HG03175 (cell line): ENCODE results near the gene HLA-DMB.
A peak's percentile ranks its signal among the peaks of the same experiment; 100 is the strongest.

ENCODE experiments used
- ATAC-seq: cut with Tn5 transposase; IDR thresholded peaks from one replicate; pipeline ENCODE4 v1.9.1; 2021; ENCODE audit warnings: mild to moderate bottlenecking, moderate library complexity; ENCODE audit not compliant: unreplicated experiment

HLA-DMB gene

DNA sequence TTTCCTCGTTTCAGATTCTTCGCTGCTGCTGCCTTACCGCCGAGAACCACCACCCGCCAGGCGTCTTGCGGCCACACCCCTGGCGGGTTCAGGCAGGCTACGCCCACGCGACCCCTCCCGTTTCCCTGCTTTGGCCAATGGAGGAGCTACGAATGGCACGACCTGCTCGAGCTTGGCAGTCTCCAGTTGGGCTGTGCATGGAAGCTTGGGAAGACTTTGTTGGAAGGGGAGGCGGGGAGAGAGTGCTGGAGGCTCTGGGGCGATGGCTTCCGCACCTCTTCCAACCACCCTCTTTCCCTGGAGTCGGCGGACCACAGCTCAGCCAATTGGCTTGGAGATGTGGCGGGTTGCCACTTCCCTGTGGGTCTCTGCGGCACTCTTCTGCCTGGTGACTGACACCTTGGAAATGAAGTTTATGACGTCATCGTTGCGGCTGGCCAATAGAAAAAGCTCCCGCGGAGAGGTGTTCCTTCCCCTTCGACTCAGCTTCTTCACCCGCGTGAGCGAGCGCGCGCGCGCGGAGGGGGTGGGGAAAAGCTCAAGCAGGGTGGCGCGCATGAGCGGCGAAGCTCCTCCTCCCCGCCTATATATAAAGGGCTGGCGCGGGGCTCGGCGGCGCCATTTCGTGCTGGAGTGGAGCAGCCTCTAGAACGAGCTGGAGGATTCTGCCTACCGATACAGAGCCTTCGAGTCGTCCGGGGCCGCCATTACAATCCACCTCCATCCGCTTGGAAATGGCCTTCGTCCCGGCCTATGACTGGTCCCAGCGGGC, 30.9 kb upstream of the HLA-DMB start:
- ATAC-seq, result peak; percentile 40

GRCh38 chr6:32971242-32971580, 30.4 kb upstream of the HLA-DMB start:
- ATAC-seq, result no peak

GRCh38 chr6:32970413-32971241, 29.8 kb upstream of the HLA-DMB start:
- no peak for ATAC-seq

DNA sequence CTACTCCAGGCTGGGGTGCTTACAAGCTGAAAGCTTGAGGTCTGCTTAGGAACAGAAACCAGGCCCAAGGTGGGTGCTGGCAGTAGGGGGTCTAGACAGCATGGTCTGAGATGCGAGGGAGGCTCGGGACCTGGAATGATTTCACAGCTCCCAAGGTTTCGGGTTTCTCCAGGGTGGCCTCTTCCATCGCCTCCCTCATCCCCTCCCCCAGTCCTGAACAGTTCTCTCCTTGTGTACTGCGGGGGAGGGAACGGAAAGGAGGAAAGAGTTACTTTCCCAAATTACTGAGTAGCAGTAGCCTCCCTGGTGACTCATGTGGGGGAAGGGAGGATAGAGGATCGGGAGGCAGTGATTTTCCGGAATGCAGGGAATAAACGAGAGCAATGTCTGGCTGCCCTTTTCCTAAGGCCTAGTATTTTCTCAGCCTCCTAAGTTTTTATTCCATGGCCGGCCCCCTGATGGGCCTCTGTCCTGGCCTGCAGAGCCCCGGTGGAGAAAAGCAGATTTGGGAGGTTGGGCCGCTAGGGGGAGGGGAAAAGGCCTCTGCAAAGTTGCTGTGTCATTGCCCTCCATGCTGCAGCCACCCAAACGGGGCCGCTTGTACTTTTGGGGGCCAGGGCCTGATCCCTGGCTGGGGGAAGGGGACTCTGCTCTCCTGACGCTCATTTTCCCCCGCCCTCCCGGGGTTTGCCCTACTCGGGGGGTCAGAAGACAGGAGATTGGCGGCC, 29.0 kb upstream of the HLA-DMB start:
- ATAC-seq, result no peak

DNA sequence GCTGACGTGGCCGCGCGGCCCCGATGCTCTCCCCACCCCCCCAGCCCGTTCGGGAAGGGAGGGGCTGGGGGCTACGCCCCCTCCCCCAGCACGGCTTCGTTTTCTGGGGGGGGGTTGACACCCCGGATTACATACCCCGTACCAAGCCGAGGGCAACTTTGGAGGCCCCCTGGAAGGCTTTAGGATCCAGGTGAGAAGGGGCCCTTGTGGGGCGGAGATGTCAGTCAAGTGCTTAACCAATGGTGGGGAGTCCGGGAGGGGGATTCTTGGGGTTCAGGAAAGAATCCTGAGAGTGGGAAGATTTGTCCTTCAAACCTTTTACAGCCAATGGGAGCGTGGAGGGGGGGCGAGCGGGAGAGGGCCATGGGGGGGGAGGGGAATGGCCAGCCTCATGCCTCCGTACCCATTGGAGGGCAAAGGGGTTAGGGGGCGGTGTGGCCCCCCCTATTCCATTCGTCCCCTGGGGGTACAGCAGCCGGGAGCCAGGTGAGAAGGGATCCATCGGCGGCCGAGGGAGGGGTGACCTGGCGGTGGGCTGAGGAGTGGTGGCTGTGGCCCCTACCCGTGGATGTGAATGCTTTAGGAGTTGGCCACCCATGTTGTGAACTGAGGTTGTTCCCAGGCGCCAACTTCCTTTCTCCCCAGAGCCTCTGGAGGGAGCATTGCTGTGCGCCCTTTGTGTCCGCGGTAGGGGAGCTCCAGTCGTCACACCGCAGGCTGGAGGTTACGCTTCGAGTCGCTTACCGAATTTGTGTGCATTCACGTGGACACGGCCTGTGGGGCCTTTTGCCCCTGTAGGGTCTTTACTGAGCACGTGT, 28.2 kb upstream of the HLA-DMB start:
- ATAC-seq, result no peak

DNA sequence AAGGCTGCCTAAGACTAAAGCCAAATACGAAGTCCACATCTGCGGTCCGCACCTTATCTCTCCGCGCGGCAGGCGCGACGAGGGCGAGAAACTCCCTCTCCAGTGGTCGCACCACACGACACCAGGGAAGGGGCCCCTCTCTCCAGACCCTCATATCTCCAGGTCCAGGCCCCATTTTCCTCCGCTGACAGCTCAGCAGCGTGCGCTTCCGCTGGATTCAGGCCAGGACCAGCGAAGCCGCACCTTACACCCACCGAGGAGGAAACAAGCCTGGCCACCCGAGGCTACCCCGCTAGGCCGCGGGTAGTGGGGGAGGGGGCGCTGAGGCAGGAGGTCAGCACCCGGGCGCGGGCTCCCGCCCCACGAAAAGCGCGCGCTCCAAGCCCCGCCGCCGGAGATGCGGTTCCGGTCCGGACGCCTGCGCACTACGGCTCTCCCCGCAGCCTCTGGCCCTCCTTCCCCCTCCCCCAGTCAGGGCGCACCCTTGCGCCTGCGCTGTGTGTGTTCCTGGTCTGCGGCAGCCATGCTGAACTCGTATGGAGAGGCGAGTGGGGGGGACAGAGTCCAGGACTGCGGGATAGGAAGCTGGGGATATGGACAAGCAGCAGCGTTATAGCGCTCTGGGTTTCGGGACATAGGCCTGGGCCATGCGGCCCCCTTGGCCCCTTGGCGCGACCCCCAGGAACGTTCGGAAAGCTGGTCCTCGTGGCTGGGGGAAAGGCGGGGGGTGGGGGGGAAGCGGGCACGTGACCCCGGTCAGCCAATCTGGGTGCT, 27.5 kb upstream of the HLA-DMB start, which contains the start of gene BRD2:
TSS of gene BRD2 (plus strand) at position 502 of the 774 bp plus-strand sequence. CDS start 4,305 bp downstream, outside the sequence.
- peak; percentile 36 for ATAC-seq

DNA sequence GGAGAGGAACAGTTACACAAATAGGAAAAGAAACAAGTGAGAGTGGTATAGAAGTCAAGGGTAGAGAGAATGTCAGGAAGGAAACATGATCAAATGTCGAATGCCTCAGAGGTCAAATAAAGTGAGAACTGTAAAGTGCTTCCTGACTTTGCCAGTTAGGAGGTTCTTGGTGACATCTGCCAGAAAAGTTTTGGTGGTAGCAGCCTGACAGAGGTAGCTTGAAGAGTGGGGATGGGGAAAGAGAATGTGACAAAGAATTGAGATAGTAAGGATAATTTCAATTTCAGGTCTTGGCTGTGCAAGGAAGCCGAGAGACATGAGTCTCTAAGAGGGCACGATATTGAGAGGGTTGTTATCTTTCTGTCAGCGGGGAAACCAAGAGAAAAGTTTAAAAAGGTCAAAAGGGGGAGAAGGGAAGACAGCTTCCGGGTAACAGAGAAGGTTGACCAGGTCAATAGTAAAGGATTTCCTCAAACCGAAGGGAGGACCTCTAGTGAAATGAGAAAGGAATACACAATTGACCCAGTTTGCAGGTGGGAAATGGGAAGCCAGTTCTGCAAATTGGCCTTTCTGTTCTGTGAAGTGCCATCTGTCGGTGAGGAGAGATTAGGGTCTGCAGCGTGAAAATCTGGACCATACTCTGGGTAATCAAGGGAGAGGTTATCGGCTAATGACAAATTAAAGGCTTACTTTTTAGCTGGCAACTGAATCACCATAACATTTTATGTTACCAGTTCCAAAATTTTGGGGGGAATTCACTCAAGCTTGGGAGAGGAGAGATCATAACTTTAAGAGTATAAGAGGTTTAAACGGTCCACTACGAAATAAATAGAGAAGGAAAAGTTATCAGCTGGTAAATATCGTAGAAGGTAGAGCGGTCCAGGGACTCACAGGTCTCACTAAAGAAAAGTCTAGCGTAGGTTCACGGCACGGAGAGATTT, 26.6 kb upstream of the HLA-DMB start:
- ATAC-seq, result no peak

DNA sequence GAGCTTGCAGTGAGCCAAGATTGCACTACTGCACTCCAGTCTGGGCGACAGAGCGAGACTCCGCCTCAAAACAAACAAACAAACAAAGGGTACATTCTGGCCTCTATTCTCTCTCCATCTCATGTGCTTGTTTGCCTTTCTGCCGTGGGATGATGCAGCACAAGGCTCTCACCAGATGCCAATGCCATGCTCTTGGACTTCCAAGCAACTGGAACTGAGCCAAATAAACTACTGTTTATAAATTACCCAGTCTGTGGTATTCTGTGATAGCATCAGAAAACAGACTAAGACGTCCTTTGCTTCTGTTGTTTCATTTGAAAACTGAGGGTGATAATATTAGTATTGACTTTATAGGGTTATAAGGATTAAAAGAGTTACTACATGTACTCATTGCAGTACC, 23.9 kb upstream of the HLA-DMB start:
- no peak for ATAC-seq

- no peak for ATAC-seq
Measured at GRCh38 chr6:32963866-32964265, 23.0 kb upstream of the HLA-DMB start.

GRCh38 chr6:32962213-32962826, 21.5 kb upstream of the HLA-DMB start:
- ATAC-seq, result no peak

DNA sequence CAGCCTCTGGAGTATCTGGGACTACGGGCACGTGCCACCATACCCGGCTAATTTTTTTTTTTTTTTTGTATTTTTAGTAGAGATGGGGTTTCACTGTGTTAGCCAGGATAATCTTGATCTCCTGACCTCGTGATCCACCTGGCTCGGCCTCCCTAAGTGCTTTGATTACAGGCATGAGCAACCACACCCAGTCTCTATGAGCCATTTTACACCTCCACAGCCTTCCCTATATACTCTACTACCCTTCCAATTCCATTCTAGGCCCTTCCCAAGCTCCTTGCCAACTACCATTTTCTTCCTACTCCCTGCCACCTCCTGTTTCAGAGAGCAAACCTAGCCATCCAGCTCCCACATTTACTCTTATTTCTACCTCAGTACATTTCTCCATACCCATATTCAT, 19.7 kb upstream of the HLA-DMB start:
- ATAC-seq, result no peak

DNA sequence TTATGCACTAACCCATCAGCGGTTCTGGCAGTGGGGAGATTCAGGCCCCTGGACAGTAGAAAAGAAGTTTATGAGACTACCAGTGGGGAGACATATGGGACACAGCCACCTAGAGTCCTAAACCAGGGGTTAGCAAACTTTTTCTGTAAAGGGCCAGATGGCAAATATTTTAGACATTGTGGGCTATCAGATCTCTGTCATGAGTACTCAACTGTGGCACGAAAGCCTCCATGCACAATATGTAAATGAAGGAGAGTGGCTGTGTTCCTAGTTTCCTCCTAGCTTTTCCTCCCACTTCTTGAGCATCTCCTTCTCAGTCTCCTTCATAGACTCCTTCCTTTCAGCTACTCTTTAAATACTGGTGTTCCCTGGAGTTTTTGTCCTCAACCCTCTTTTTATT, 15.3 kb upstream of the HLA-DMB start:
- ATAC-seq, result no peak

DNA sequence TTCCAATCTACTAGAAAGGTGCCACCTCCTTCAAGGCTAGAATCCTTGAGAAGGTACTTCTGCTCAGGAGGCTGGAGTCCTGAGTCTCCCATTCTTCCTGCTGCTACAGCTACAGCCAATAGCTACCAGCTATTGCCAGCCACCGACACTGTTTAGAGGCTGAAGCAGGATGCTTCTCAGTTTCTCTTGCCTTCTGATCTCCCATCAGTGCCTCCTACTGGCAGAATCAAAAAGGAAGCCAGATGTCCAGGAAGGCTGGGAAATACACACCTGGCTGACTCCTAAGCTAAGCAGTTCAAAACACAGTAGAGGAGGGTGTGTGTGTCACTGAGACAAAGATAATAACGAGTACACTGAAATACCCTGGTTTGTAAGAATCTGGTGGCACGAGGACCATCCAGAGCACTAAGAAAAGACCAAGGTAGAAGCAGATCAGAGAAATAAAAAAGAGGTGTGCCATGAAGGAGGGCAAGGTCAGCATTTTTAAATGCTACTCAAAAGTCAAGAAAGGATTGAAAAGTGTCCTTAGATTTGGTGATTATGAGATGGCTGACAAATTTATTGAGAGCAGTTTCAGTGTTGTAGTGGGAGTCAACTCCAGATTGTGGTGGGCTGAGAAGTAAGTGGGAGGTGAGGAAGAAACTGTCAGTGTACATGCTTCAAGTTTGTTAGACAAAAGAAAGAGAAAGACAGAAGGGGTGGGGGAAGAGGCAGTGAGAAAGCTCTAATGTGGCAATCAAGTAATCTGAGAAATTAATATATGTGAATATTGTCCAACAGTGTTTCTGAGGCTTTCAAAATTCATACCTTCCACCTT, 14.4 kb upstream of the HLA-DMB start:
- ATAC-seq, result no peak

DNA sequence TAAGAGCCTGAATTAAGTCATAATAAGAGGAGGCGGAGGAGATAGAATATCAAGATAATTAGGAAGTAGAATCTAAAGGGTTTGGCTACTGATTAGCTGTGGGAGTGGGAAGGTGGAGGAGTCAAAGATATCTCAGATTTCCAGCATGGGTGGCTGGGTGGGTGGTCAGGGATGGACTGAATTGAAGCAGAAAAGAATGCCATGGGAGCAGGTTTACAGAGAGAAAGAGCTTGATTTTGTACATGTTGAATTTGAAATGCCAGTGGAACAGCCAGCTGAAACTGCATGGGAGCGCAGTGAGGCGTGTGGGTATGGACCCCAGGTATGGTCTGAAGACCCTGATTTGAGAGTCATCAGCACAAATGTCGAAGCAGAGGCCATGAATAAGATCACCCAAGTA, 13.4 kb upstream of the HLA-DMB start:
- ATAC-seq, result no peak

DNA sequence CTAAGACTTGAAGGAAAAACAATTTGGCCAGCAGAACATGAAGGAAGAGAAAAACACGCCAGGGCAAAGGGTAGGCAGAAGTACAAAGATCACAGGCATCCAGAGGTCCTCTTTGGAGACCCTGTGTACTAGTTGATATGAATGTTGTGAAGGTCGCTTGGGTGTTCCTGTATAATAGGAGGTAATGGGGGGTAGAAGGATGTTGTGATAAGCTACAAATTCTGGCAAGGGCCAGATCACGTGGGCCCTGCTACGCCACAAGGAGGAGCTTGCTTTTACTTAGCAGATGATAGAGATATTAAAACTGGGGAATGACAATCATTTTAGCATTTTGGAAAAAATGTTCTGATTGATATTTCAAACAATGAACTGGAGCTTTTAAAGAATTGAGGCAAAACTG, 12.9 kb upstream of the HLA-DMB start:
- ATAC-seq, result no peak

GRCh38 chr6:32952817-32953739, 12.2 kb upstream of the HLA-DMB start, which contains the start of gene HLA-DMA:
TSS of gene HLA-DMA (minus strand) at chr6:32953097. CDS start at chr6:32953036, 61 bp downstream.
- ATAC-seq, result peak; percentile 91
